Urinary bladder (tissue), 4 donors: Measurements from ENCODE around the gene PRSS48. TPM values are rescaled to one million over a fixed set of nuclear protein-coding genes. Genes with fewer than 3 reads are reported as not detected.
"Not testable (repeated sequence)": the region's sequence is repeated elsewhere in the genome, so short reads cannot be mapped to it uniquely, and the experiment has no call there.

Experiments
- DNase-seq: peaks from one replicate; pipeline ENCODE4 v3.0.0-alpha.2; 2015; ENCODE audit errors: extremely low spot score
- H3K27ac ChIP-seq: one replicate; pipeline ENCODE4 v1.5.1; 2013; ENCODE audit warnings: low read depth, mild to moderate bottlenecking, moderate library complexity
- H3K36me3 ChIP-seq: one replicate; pipeline ENCODE4 v1.6.1; 2013; ENCODE audit warnings: mild to moderate bottlenecking, moderate library complexity; ENCODE audit not compliant: insufficient read depth
- H3K4me1 ChIP-seq: one replicate; pipeline ENCODE4 v1.6.1; 2013; ENCODE audit warnings: mild to moderate bottlenecking, moderate library complexity; ENCODE audit not compliant: insufficient read depth
- H3K4me3 ChIP-seq: one replicate; pipeline ENCODE4 v1.5.1; 2013; ENCODE audit warnings: low read depth, low read length
- WGBS: extraction: QIAGEN DNeasy Blood & Tissue Kit; methylation state at CpG from one replicate; pipeline ENCODE4 v1.1.7; 2013; 5-methylcytosine and 5-hydroxymethylcytosine counted together
- polyA plus RNA-seq: library from polyadenylated mRNA; stranded (reverse); fragments of 200-250 nt; gene quantifications from one replicate; pipeline ENCODE4 v1.2.3, GENCODE V29; 2013
- total RNA-seq: library from RNA; depleted of rRNA; stranded (reverse); fragments of >200 nt; gene quantifications from one replicate; pipeline ENCODE4 v1.2.3, GENCODE V29; 2014
- donor health status: healthy with polysubstance abuse.
- donor health status: healthy.

PRSS48 gene
- total and polyA plus RNA-seq, 2 donors: not detected

DNA sequence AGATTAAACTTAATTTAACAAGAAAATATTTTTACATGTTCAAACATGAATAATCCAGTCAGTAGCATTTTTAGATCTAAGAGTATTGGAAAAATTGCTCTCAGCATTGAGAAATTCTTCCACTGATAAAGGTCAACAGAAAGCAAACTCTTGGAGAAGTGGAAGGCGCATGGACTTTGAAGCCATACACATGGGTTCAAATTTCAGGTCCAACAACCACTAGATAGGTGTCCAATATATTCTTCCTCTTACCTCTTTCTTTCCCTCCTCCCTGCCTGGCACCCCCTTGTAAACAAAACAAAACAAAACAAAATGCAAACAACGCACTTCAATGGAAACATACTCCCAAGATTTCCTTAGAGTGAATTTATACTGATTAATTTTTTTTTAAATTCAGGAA, 28.4 kb upstream of the PRSS48 start:
- 69% methylated on average over 2 of the region's 2 CpGs for WGBS
- H3K36me3 ChIP-seq: no peaks in the 10 kb centered on the region
- H3K4me3 ChIP-seq: no peak overlapping the region
- DNase-seq: no peak
- no peaks in the 10 kb centered on the region for H3K4me1 ChIP-seq
- no peak overlapping the region for H3K27ac ChIP-seq

GRCh38 chr4:151250706-151251105, 26.3 kb upstream of the PRSS48 start:
- 65% methylated on average over 5 of the region's 5 CpGs for WGBS
- Histone ChIP-seq H3K27ac (no peak overlapping the region), H3K4me1 (no peaks in the 10 kb centered on the region), H3K36me3 (no peaks in the 10 kb centered on the region), H3K4me3 (no peak overlapping the region)
- no peak for DNase-seq

- H3K27ac ChIP-seq: no peak overlapping the region
- WGBS: 47% methylated on average over 2 of the region's 2 CpGs
- DNase-seq: no peak
Observed at GRCh38 chr4:151251603-151252304, 25.2 kb upstream of the PRSS48 start.

GRCh38 chr4:151255226-151255625, 21.7 kb upstream of the PRSS48 start:
- WGBS: 96% methylated on average over 16 of the region's 28 CpGs
- H3K4me1 ChIP-seq, DNase-seq, H3K4me3 ChIP-seq, H3K36me3 ChIP-seq, H3K27ac ChIP-seq: not testable (repeated sequence)

More at GRCh38 chr4:151251603-151252304, 25.2 kb upstream of the PRSS48 start:
- no peak overlapping the region for H3K4me3 ChIP-seq
- no peaks in the 10 kb centered on the region for H3K4me1 ChIP-seq
- no peaks in the 10 kb centered on the region for H3K36me3 ChIP-seq

- H3K4me3 ChIP-seq, H3K27ac ChIP-seq, H3K36me3 ChIP-seq, H3K4me1 ChIP-seq, DNase-seq: not testable (repeated sequence)
- 69% methylated on average over 15 of the region's 17 CpGs for WGBS
Observed at GRCh38 chr4:151255680-151256079, 21.3 kb upstream of the PRSS48 start.

DNA sequence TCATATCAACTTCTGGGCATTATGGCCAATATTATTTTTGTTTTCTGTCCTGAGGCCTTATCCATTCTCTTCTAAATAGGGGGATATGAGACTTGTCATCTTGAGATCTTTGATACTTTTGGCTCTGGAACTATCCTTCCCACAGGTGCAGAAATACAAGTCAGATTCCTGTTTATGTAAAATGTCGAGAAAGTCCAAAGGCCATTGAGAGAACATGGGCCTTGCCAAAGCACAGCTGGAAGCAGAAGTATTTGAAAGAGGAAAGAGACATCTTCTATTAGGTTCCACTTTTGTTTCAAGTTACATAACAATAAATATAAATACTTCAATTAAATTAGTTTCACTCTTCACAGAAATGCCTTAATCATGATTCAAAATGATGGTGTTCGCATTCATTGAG, 20.8 kb upstream of the PRSS48 start:
- no peak for DNase-seq
- no peaks in the 10 kb centered on the region for H3K36me3 ChIP-seq
- no peak overlapping the region for H3K4me3 ChIP-seq
- WGBS: 59% methylated on average over 2 of the region's 2 CpGs
- H3K4me1 ChIP-seq: no peaks in the 10 kb centered on the region
- no peak overlapping the region for H3K27ac ChIP-seq

DNA sequence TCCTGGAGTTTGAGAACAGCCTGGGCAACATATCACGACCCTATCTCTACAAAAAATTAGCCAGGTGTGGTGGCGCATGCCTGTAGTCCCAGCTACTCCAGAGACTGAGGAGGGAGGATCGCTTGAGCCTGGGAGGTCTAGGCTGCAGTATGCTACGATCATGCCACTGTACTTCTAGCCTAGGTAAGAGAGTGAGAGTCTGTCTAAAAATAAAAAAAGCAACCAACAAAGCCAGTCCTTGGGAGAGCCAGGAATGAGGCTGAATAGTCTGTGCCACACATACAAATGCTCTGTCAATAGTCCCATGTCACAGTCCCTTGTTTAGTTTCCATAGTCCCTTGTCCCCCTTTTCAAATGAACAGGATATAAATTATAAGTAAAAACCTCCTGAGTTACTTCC, 19.3 kb upstream of the PRSS48 start:
- H3K36me3 ChIP-seq: no peaks in the 10 kb centered on the region
- H3K4me3 ChIP-seq: no peak overlapping the region
- no peak overlapping the region for H3K27ac ChIP-seq
- DNase-seq: no peak
- WGBS: 92% methylated on average over 4 of the region's 4 CpGs
- no peaks in the 10 kb centered on the region for H3K4me1 ChIP-seq

- Histone ChIP-seq H3K36me3 (no peaks in the 10 kb centered on the region), H3K27ac (no peak overlapping the region), H3K4me1 (no peaks in the 10 kb centered on the region), H3K4me3 (no peak overlapping the region)
- no peak for DNase-seq
- 81% methylated on average over 1 of the region's 1 CpG for WGBS
Observed at GRCh38 chr4:151259752-151260151, 17.2 kb upstream of the PRSS48 start.

DNA sequence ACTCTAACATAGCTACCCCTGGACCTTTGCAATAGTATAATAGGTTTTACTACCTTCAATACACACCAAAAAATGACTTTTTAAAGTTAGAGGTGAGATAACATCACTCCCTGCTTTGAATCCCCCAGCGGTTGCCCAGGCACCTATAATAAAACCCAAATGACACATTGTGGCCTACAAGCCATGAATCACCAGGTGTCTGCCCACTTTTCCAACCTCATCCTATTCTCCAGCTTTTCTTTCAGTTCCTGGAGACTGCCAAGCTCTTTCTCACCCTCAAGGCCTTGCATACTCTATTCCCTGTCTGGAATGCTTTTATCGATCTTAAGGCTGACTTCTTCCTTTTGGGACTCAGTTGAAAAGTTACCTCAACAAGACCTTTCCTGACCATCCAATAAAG, 16.4 kb upstream of the PRSS48 start:
- H3K4me3 ChIP-seq: no peak overlapping the region
- H3K36me3 ChIP-seq: no peaks in the 10 kb centered on the region
- no peaks in the 10 kb centered on the region for H3K4me1 ChIP-seq
- 94% methylated on average over 2 of the region's 2 CpGs for WGBS
- H3K27ac ChIP-seq: no peak overlapping the region
- no peak for DNase-seq

GRCh38 chr4:151263455-151263854, 13.5 kb upstream of the PRSS48 start:
- no peaks in the 10 kb centered on the region for H3K36me3 ChIP-seq
- no peaks in the 10 kb centered on the region for H3K4me1 ChIP-seq
- no peak overlapping the region for H3K27ac ChIP-seq
- no peak overlapping the region for H3K4me3 ChIP-seq
- WGBS: 72% methylated on average over 2 of the region's 2 CpGs
- DNase-seq: no peak

- H3K4me1 ChIP-seq: no peaks in the 10 kb centered on the region
- H3K27ac ChIP-seq: no peak overlapping the region
- H3K36me3 ChIP-seq: no peaks in the 10 kb centered on the region
- no peak for DNase-seq
- 95% methylated on average over 1 of the region's 1 CpG for WGBS
- H3K4me3 ChIP-seq: no peak overlapping the region
Observed at GRCh38 chr4:151266497-151266896, 10.5 kb upstream of the PRSS48 start.

- Histone ChIP-seq H3K4me3 (no peak overlapping the region), H3K27ac (no peak overlapping the region), H3K36me3 (no peaks in the 10 kb centered on the region), H3K4me1 (no peaks in the 10 kb centered on the region)
- 88% methylated on average over 4 of the region's 4 CpGs for WGBS
- DNase-seq: no peak
Observed at GRCh38 chr4:151267104-151267503, 9.9 kb upstream of the PRSS48 start.

DNA sequence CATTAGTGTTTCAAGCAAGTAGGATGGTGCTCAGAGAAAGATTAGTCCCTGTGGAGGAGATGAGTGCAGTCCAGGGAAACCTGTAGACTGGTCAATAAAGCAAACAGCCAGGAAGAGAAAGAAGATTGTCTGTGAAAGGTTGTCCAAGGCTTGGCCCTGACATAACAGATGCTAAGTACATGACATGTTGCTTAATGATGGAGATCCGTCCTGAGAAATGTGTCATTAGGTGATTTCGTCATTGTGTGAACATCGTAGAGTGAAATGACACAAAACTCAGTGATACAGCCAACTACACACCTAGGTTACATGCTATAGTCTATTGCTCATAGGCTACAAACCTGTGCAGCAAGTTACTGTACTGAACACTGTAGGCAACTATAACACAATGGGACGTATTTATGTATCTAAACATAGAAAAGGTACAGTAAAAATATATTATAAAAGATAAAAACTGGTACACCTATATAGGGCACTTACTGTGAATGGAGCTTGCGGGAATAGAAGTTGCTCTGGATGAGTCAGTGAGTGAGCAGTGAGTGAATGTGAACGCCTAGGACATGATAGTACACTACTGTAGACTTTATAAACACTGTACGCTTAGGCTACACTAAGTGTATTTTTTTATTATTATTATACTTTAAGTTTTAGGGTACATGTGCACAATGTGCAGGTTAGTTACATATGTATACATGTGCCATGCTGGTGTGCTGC, 9.0 kb upstream of the PRSS48 start:
- DNase-seq: no peak
- no peaks in the 10 kb centered on the region for H3K36me3 ChIP-seq
- no peak overlapping the region for H3K4me3 ChIP-seq
- WGBS: 85% methylated on average over 7 of the region's 7 CpGs
- no peak overlapping the region for H3K27ac ChIP-seq
- H3K4me1 ChIP-seq: no peaks in the 10 kb centered on the region

GRCh38 chr4:151268905-151269304, 8.1 kb upstream of the PRSS48 start:
- not testable (repeated sequence) for H3K36me3 ChIP-seq, H3K4me3 ChIP-seq, H3K4me1 ChIP-seq, DNase-seq, H3K27ac ChIP-seq
